B cell (primary cell): ENCODE measurements around the gene PSG1.
"Not testable (repeated sequence)": the region's sequence is repeated elsewhere in the genome, so short reads cannot be mapped to it uniquely, and the experiment has no call there.

ENCODE experiments used
- CTCF ChIP-seq: fragments of 200-600 bp; IDR thresholded peaks from one replicate; pipeline ENCODE4 v1.8.0; 2022; ENCODE audit warnings: antibody characterized with exemption, mild to moderate bottlenecking
- EZH2 ChIP-seq: IDR thresholded peaks from 2 replicates; pipeline ENCODE4 v1.6.1; 2012; ENCODE audit warnings: borderline replicate concordance, low read depth, mild to moderate bottlenecking, moderate library complexity, low read length; ENCODE audit not compliant: insufficient read depth, poor library complexity, severe bottlenecking

GRCh38 chr19:42876596-42876995 is 2.9 kb downstream of the PSG1 start:
- not testable (repeated sequence) for TF ChIP-seq CTCF, EZH2
